K562 (cell line): ENCODE results near the gene KLK15. TPM values are rescaled to one million over a fixed set of nuclear protein-coding genes. Genes with fewer than 3 reads are reported as not detected.

Experiments used
- ATAC-seq: fragments of 200-7000 bp; cut with Tn5 transposase; 3 replicates; pipeline ENCODE4 v1.9.1; 2020; ENCODE audit warnings: moderate library complexity
- BruUV-seq: library from RNA; stranded (reverse); fragments of 400-500 nt; replicated peaks from 2 replicates; lab custom pipeline; 2021; lab: Mats Ljungman, UMichigan
- CTCF ChIA-PET: fragments of 300-600 bp; formaldehyde crosslinking; extraction: SDS; loops from one replicate; lab custom pipeline; 2021; ENCODE audit warnings: low intra/inter-chr PET ratio; lab: Yijun Ruan, JAX
- POLR2A ChIA-PET: fragments of 300-600, 350-650 bp; sonication (Branson Sonifier 250); formaldehyde crosslinking; extraction: SDS; loops from one replicate; lab custom pipeline; 2021; ENCODE audit warnings: antibody characterized with exemption, inconsistent platforms; lab: Yijun Ruan, JAX
- DNase-seq, 4 experiments: peaks; one replicate each; pipeline versions ENCODE4 v3.0.0 to v3.0.0-alpha.2; 2011 to 2018; ENCODE audit warnings: low spot score in 3 of 4, mixed read lengths in 3 of 4; ENCODE audit errors: extremely low read depth in 1 of 4
- FAIRE-seq: peaks from 2 replicates; lab custom pipeline; 2011; peaks lifted over from hg19 to GRCh38; lab: Jason Lieb, UNC
- H2AFZ ChIP-seq: 2 replicates; pipeline ENCODE4 v1.6.0; 2011; ENCODE audit warnings: low read depth, low read length, control low read depth, inconsistent platforms
- H3K27ac ChIP-seq: fragments of 200-600 bp; 3 replicates; pipeline ENCODE4 v1.8.0; 2011; ENCODE audit warnings: low read depth, mild to moderate bottlenecking, control low read depth, inconsistent platforms, low read length, moderate library complexity, mixed read lengths; ENCODE audit errors: extremely low read depth
- H3K27me3 ChIP-seq, 2 experiments: fragments of 300-600 bp in 1 of 2; 2 replicates in 1 of 2; 3 replicates in 1 of 2; pipeline versions ENCODE4 v1.6.0 to v1.8.0; 2011; ENCODE audit warnings: inconsistent platforms in 2 of 2, low read length in 2 of 2, mild to moderate bottlenecking in 1 of 2, mixed read lengths in 1 of 2, moderate library complexity in 1 of 2; ENCODE audit not compliant: control insufficient read depth in 2 of 2, insufficient read depth in 2 of 2
- H3K36me3 ChIP-seq: fragments of 300-600 bp; 3 replicates; pipeline ENCODE4 v1.8.0; 2011; ENCODE audit warnings: mild to moderate bottlenecking, low read length, inconsistent platforms; ENCODE audit not compliant: control insufficient read depth, insufficient read depth
- H3K4me1 ChIP-seq, 2 experiments: fragments of 200-600 bp in 1 of 2; replicated peaks in 1 of 2; 2 replicates in 1 of 2; 3 replicates in 1 of 2; pipeline versions ENCODE4 v1.5.1 to v1.8.0; 2011; ENCODE audit warnings: inconsistent platforms in 2 of 2, low read length in 2 of 2, mild to moderate bottlenecking in 1 of 2, mixed read lengths in 1 of 2, moderate library complexity in 1 of 2; ENCODE audit not compliant: control insufficient read depth in 2 of 2, insufficient read depth in 2 of 2
- H3K4me2 ChIP-seq: 2 replicates; pipeline ENCODE4 v1.6.1; 2011; ENCODE audit warnings: low read length, control low read depth, inconsistent platforms, mixed read lengths; ENCODE audit not compliant: insufficient read depth
- H3K4me3 ChIP-seq: fragments of 200-600 bp; sonication (generic), shearing (Covaris generic); 2 replicates; pipeline ENCODE4 v1.5.1; 2016; ENCODE audit warnings: control low read depth, inconsistent platforms
- H3K79me2 ChIP-seq: fragments of 200-600 bp; 3 replicates; pipeline ENCODE4 v1.8.0; 2011; ENCODE audit warnings: low read length, inconsistent platforms; ENCODE audit not compliant: control insufficient read depth, insufficient read depth
- H3K9ac ChIP-seq, 2 experiments: 2 replicates each; pipeline versions ENCODE4 v1.6.0 to v1.6.1; 2011; ENCODE audit warnings: low read depth in 2 of 2, low read length in 2 of 2, control low read depth in 1 of 2, inconsistent platforms in 1 of 2, mild to moderate bottlenecking in 1 of 2, mixed read lengths in 1 of 2; ENCODE audit not compliant: insufficient read depth in 1 of 2
- H3K9me1 ChIP-seq: one replicate; pipeline ENCODE4 v1.6.0; 2011; ENCODE audit warnings: inconsistent platforms, mild to moderate bottlenecking, low read length, moderate library complexity; ENCODE audit not compliant: control insufficient read depth, insufficient read depth
- H3K9me3 ChIP-seq: replicated peaks from 2 replicates; pipeline ENCODE4 v1.5.1; 2011; ENCODE audit warnings: low read depth, low read length, inconsistent platforms; ENCODE audit not compliant: control insufficient read depth, insufficient read depth
- H4K20me1 ChIP-seq: replicated peaks from 2 replicates; pipeline ENCODE4 v1.6.1; 2011; ENCODE audit warnings: low read length, inconsistent platforms, mixed read lengths; ENCODE audit not compliant: control insufficient read depth, insufficient read depth
- ATF3 ChIP-seq, 2 experiments: fragments of 450-650 bp in 1 of 2; sonication (generic) in 1 of 2; formaldehyde crosslinking in 1 of 2; IDR thresholded peaks in 1 of 2; conservative IDR thresholded peaks in 1 of 2; 2 replicates each; pipeline versions ENCODE4 v1.6.1 to v1.8.1; 2016 to 2023; ENCODE audit warnings: mild to moderate bottlenecking in 2 of 2, moderate library complexity in 2 of 2, inconsistent platforms in 1 of 2, missing genetic modification reagents in 1 of 2
- ATF6 ChIP-seq: sonication (generic); formaldehyde crosslinking; IDR thresholded peaks from 2 replicates; pipeline ENCODE4 v1.4.0; 2020; ENCODE audit warnings: mild to moderate bottlenecking, missing genetic modification reagents
- E2F1 ChIP-seq: sonication (generic); formaldehyde crosslinking; IDR thresholded peaks from 2 replicates; pipeline ENCODE4 v1.8.1; 2023; ENCODE audit warnings: mild to moderate bottlenecking, missing genetic modification reagents, moderate library complexity
- E2F6 ChIP-seq, 2 experiments: IDR thresholded peaks; 2 replicates each; pipeline ENCODE4 v1.6.1; 2011; ENCODE audit warnings: borderline replicate concordance in 1 of 2, control low read depth in 1 of 2, low read depth in 1 of 2, low read length in 1 of 2, mild to moderate bottlenecking in 1 of 2, mixed read lengths in 1 of 2, moderate library complexity in 1 of 2; ENCODE audit not compliant: insufficient read depth in 1 of 2, insufficient read length in 1 of 2, poor library complexity in 1 of 2, severe bottlenecking in 1 of 2; ENCODE audit errors: extremely low read depth in 1 of 2
- ELF2 ChIP-seq: fragments of 250-450 bp; sonication (Bioruptor Pico); IDR thresholded peaks from 2 replicates; pipeline ENCODE4 v1.5.0; 2021; ENCODE audit warnings: mild to moderate bottlenecking
- ESRRA ChIP-seq: fragments of 450-650 bp; IDR thresholded peaks from 2 replicates; pipeline ENCODE4 v1.6.1; 2014; ENCODE audit warnings: low read depth, mild to moderate bottlenecking, moderate library complexity, borderline replicate concordance
- ETV1 ChIP-seq: fragments of 450-650 bp; conservative IDR thresholded peaks from 2 replicates; pipeline ENCODE4 v1.6.1; 2016; ENCODE audit warnings: missing genetic modification characterization, control low read depth, low read depth, missing compliant biosample characterization
- HLTF ChIP-seq: fragments of 450-650 bp; IDR thresholded peaks from 2 replicates; pipeline ENCODE4 v1.6.1; 2016
- L3MBTL2 ChIP-seq: fragments of 450-650 bp; IDR thresholded peaks from 2 replicates; pipeline ENCODE4 v1.6.1; 2016; ENCODE audit warnings: mild to moderate bottlenecking, moderate library complexity
- PHB2 ChIP-seq: fragments of 450-650 bp; IDR thresholded peaks from 2 replicates; pipeline ENCODE4 v1.6.1; 2017; ENCODE audit warnings: low read depth
- SMAD3 ChIP-seq: fragments of 450-650 bp; formaldehyde crosslinking; conservative IDR thresholded peaks from 2 replicates; pipeline ENCODE4 v1.4.0; 2020; ENCODE audit warnings: mild to moderate bottlenecking
- SRSF9 ChIP-seq: fragments of 200-400 bp; formaldehyde crosslinking; IDR thresholded peaks from 2 replicates; pipeline ENCODE4 v1.6.1; 2017; ENCODE audit warnings: low read depth, low read length, borderline replicate concordance
- U2AF1 ChIP-seq: fragments of 200-400 bp; formaldehyde crosslinking; optimal IDR thresholded peaks from 2 replicates; pipeline ENCODE3; 2017; ENCODE audit warnings: mild to moderate bottlenecking, low read depth, low read length, moderate library complexity
- ZKSCAN3 ChIP-seq: fragments of 250-450 bp; sonication (Bioruptor Pico); IDR thresholded peaks from 2 replicates; pipeline ENCODE4 v1.4.0; 2020
- ZNF23 ChIP-seq: fragments of 250-450 bp; sonication (Bioruptor Pico); IDR thresholded peaks from 2 replicates; pipeline ENCODE4 v1.4.0; 2020; ENCODE audit warnings: mild to moderate bottlenecking
- WGBS: fragments of 100-300 bp; shearing (Covaris generic); methylation state at CpG from one replicate; pipeline ENCODE4 v1.1.6; 2016; ENCODE audit warnings: low coverage, mixed read lengths; ENCODE audit not compliant: insufficient coverage; ENCODE audit errors: missing lambda C conversion rate; 5-methylcytosine and 5-hydroxymethylcytosine counted together
- in situ Hi-C: fragments of 300-500 bp; cut with MboI; formaldehyde crosslinking; loops from 4 replicates; pipeline ENCODE4 v1.15.0; 2018; ENCODE audit warnings: inconsistent platforms, mixed read lengths
- intact Hi-C: fragments of 100-400 bp; cut with micrococcal nuclease; formaldehyde crosslinking; loops from 2 replicates; pipeline ENCODE4 v1.14.2; 2022
- polyA plus RNA-seq, 8 experiments: library from polyadenylated mRNA; depleted of rRNA in 4 of 8; stranded (reverse) in 5 of 8; unstranded in 3 of 8; fragments of >200 nt; fragmentation: Nextera tagmentation in 2 of 8; fragmentation: Illumina TruSeq in 1 of 8; extraction: Ambion mirVana in 2 of 8; extraction: Trizol in 1 of 8; gene quantifications; 2 replicates each; pipeline versions ENCODE4 v1.2.1 to v1.2.3, GENCODE V29; 2011 to 2014; ENCODE audit warnings: inconsistent platforms in 1 of 8, missing spikeins in 1 of 8
- total RNA-seq, 7 experiments: library from RNA; depleted of rRNA in 6 of 7; stranded (reverse); fragments of >200 nt in 6 of 7; fragmentation: Illumina TruSeq in 2 of 7; extraction: Trizol in 2 of 7; gene quantifications; 2 replicates each; pipeline versions ENCODE4 v1.2.1 to v1.2.3, GENCODE V29; 2011 to 2021; ENCODE audit warnings: low replicate concordance in 1 of 7

The KLK15 gene
- total and polyA plus RNA-seq, 9 of the 15 experiments (the other 6 are each of a cell fraction or from before 2014, with no cell fraction given), result not detected

GRCh38 chr19:50838239-50838638 is 4.9 kb upstream of the KLK15 start (continued):
- TF ChIP-seq L3MBTL2, result peak; percentile 26; the same call in 1 of the 2 replicates
- TF ChIP-seq ETV1 (tag), result no peak

- no TSS peak for BruUV-seq
- FAIRE-seq, result no peak
- WGBS, result 47% methylated on average over 10 of the region's 10 CpGs
- intact Hi-C loops, result loop anchor here (5.0 kb wide), 1 partner anchor 35 kb away; no protein-coding TSS in a partner anchor
- in situ Hi-C loops, result no loop called here
- Histone ChIP-seq H3K4me3 (no peak overlapping the region), H3K27ac (no peak overlapping the region), H4K20me1 (no peaks in the 10 kb centered on the region), H3K9me1 (no peaks in the 10 kb centered on the region), H3K36me3 (no peaks in the 10 kb centered on the region), H3K27me3 (peaks cover 2 to 10% of the 10 kb centered on the region in 2 experiments; a peak in 2 of 5 replicates), H2AFZ (no peak overlapping the region), H3K4me2 (no peak overlapping the region), H3K4me1 (peaks cover 14 to 16% of the 10 kb centered on the region in 2 experiments; a peak in 4 of 5 replicates), H3K9ac (no peak overlapping the region), H3K79me2 (no peaks in the 10 kb centered on the region), H3K9me3 (no peaks in the 10 kb centered on the region)
- no peak for ATAC-seq
- ChIA-PET POLR2A (interaction anchor here (0.6 kb wide), 1 partner anchor 33 kb away, joined by 3 read pairs; no protein-coding TSS in a partner anchor), CTCF (no interaction called here)
- DNase-seq, result no peak
- no peak for TF ChIP-seq ZNF23 (CRISPR knock-in tag)
- TF ChIP-seq SRSF9, result no peak
- no peak for TF ChIP-seq HLTF
- TF ChIP-seq ZKSCAN3, result no peak
- no peak for TF ChIP-seq E2F1 (CRISPR knock-in tag)
- TF ChIP-seq ELF2 (CRISPR knock-in tag), result no peak
- TF ChIP-seq ESRRA, result peak; percentile 50; the same call in 1 of the 2 replicates
- TF ChIP-seq SMAD3 (CRISPR knock-in tag), result no peak
- TF ChIP-seq ATF6 (CRISPR knock-in tag), result no peak
- TF ChIP-seq U2AF1, result no peak
- TF ChIP-seq PHB2, result no peak
- TF ChIP-seq E2F6 (IDR thresholded peaks at IDR 0.05; ENCODE audit: borderline replicate concordance in 1 of 2, extremely low read depth in 1 of 2, insufficient read depth in 1 of 2, insufficient read length in 1 of 2, low read depth in 1 of 2, low read length in 1 of 2, poor library complexity in 1 of 2, severe bottlenecking in 1 of 2), result no peak
- TF ChIP-seq ATF3 (IDR thresholded peaks at IDR 0.05), result peak; percentile 32; the same call in 1 of the 2 replicates
- TF ChIP-seq ATF3 (CRISPR knock-in tag; conservative IDR thresholded peaks at IDR 0.05), result no peak
Observed at GRCh38 chr19:50837300-50837699, 3.9 kb upstream of the KLK15 start.
